OCI-LY1 (cell line): ENCODE results near the gene BCR.
A peak's percentile ranks its signal among the peaks of the same experiment; 100 is the strongest.

ENCODE experiments used
- H2AFZ ChIP-seq: fragments of 200-600 bp; sonication (generic), shearing (Covaris generic); 2 replicates; pipeline ENCODE4 v1.6.0; 2014; ENCODE audit warnings: antibody characterized with exemption, mild to moderate bottlenecking, low read length
- H3F3A ChIP-seq: fragments of 200-600 bp; sonication (generic), shearing (Covaris generic); 2 replicates; pipeline ENCODE4 v1.6.0; 2014; ENCODE audit warnings: mild to moderate bottlenecking, antibody characterized with exemption, low read length, moderate library complexity; ENCODE audit not compliant: insufficient read depth
- H3K27ac ChIP-seq: fragments of 200-600 bp; sonication (generic); 2 replicates; pipeline ENCODE4 v1.5.1; 2014; ENCODE audit warnings: low read length, mixed run types, mild to moderate bottlenecking, low read depth; ENCODE audit not compliant: poor library complexity, severe bottlenecking
- H3K27me3 ChIP-seq: fragments of 200-600 bp; sonication (generic); 2 replicates; pipeline ENCODE4 v1.6.0; 2014; ENCODE audit warnings: antibody characterized with exemption, mild to moderate bottlenecking, low read length, moderate library complexity; ENCODE audit not compliant: insufficient read depth
- H3K36me3 ChIP-seq: fragments of 200-600 bp; sonication (generic); 2 replicates; pipeline ENCODE4 v1.6.1; 2014; ENCODE audit warnings: mild to moderate bottlenecking, antibody characterized with exemption, low read length, moderate library complexity, mixed read lengths; ENCODE audit not compliant: insufficient read depth
- H3K4me1 ChIP-seq: fragments of 200-600 bp; sonication (generic); 2 replicates; pipeline ENCODE4 v1.5.1; 2014; ENCODE audit warnings: mild to moderate bottlenecking, low read length, moderate library complexity; ENCODE audit not compliant: insufficient read depth, severe bottlenecking
- H3K4me2 ChIP-seq: fragments of 200-600 bp; sonication (generic), shearing (Covaris generic); 2 replicates; pipeline ENCODE4 v1.6.1; 2014; ENCODE audit warnings: low read length
- H3K4me3 ChIP-seq: fragments of 200-600 bp; sonication (generic); 2 replicates; pipeline ENCODE4 v1.5.1; 2014; ENCODE audit warnings: low read length, low read depth, mild to moderate bottlenecking, mixed read lengths; ENCODE audit not compliant: poor library complexity, severe bottlenecking
- H3K79me2 ChIP-seq: fragments of 200-600 bp; shearing (Covaris generic); 2 replicates; pipeline ENCODE4 v1.6.1; 2016; ENCODE audit warnings: mixed run types, low read length, mixed read lengths; ENCODE audit not compliant: insufficient read depth
- H3K9ac ChIP-seq: fragments of 200-600 bp; sonication (generic), shearing (Covaris generic); 2 replicates; pipeline ENCODE4 v1.6.1; 2014; ENCODE audit warnings: mild to moderate bottlenecking, low read length, mixed read lengths
- H3K9me2 ChIP-seq: fragments of 200-600 bp; sonication (generic), shearing (Covaris generic); 2 replicates; pipeline ENCODE4 v1.6.1; 2014; ENCODE audit warnings: low read depth, mild to moderate bottlenecking, low read length, mixed read lengths
- H3K9me3 ChIP-seq: fragments of 200-600 bp; shearing (Covaris generic); 2 replicates; pipeline ENCODE4 v1.6.1; 2014; ENCODE audit warnings: low read length, mixed read lengths
- H4K20me1 ChIP-seq: fragments of 200-600 bp; sonication (generic), shearing (Covaris generic); 2 replicates; pipeline ENCODE4 v1.6.0; 2016; ENCODE audit warnings: mild to moderate bottlenecking, low read length; ENCODE audit not compliant: insufficient read depth
- CTCF ChIP-seq: fragments of 200-600 bp; sonication (generic), shearing (Covaris generic); IDR thresholded peaks from 2 replicates; pipeline ENCODE4 v1.5.1; 2017; ENCODE audit warnings: mild to moderate bottlenecking, antibody characterized with exemption, low read length, moderate library complexity, mixed read lengths
- EZH2 ChIP-seq: fragments of 200-600 bp; sonication (generic), shearing (Covaris generic); IDR thresholded peaks from 2 replicates; pipeline ENCODE4 v1.8.0; 2017; ENCODE audit warnings: borderline replicate concordance, mixed run types, mild to moderate bottlenecking, antibody characterized with exemption, low read length, moderate library complexity, mixed read lengths

The BCR gene

GRCh38 chr22:23183061-23183698 is 2.9 kb downstream of the BCR start:
- H3K27me3 ChIP-seq, result no peaks in the 10 kb centered on the region
- H3K27ac ChIP-seq, result peak overlapping the region; percentile 76
- peaks cover 69% of the 10 kb centered on the region for H3K4me1 ChIP-seq
- peak overlapping the region; percentile 94 for H3K4me2 ChIP-seq
- no peaks in the 10 kb centered on the region for H4K20me1 ChIP-seq
- no peaks in the 10 kb centered on the region for H3K9me2 ChIP-seq
- TF ChIP-seq EZH2 (no peak), CTCF (no peak)
- peaks cover 69% of the 10 kb centered on the region for H3K79me2 ChIP-seq
- no peaks in the 10 kb centered on the region for H3F3A ChIP-seq
- no peak overlapping the region for H2AFZ ChIP-seq
- H3K9ac ChIP-seq, result peak overlapping the region; percentile 70
- peak overlapping the region; percentile 91 for H3K4me3 ChIP-seq
- H3K36me3 ChIP-seq, result peaks cover 66% of the 10 kb centered on the region
- no peaks in the 10 kb centered on the region for H3K9me3 ChIP-seq

GRCh38 chr22:23184100-23184763 is 3.9 kb downstream of the BCR start:
- Histone ChIP-seq H3K9me3 (no peaks in the 10 kb centered on the region), H3K27ac (peak overlapping the region; percentile 76), H3F3A (no peaks in the 10 kb centered on the region), H3K4me2 (peak overlapping the region; percentile 94), H3K9me2 (no peaks in the 10 kb centered on the region), H3K4me3 (peak overlapping the region; percentile 91), H4K20me1 (no peaks in the 10 kb centered on the region), H3K27me3 (no peaks in the 10 kb centered on the region), H3K36me3 (peaks cover 76% of the 10 kb centered on the region), H2AFZ (no peak overlapping the region), H3K4me1 (peaks cover 65% of the 10 kb centered on the region), H3K79me2 (peaks cover 80% of the 10 kb centered on the region), H3K9ac (peak overlapping the region; percentile 70)
- TF ChIP-seq EZH2 (no peak), CTCF (no peak)

- H3K9me2 ChIP-seq, result no peaks in the 10 kb centered on the region
- peak overlapping the region; percentile 91 for H3K4me3 ChIP-seq
- H3K36me3 ChIP-seq, result peaks cover 80% of the 10 kb centered on the region
- H3K27ac ChIP-seq, result peak overlapping the region; percentile 76
- no peaks in the 10 kb centered on the region for H3K27me3 ChIP-seq
- H3F3A ChIP-seq, result no peaks in the 10 kb centered on the region
- no peaks in the 10 kb centered on the region for H4K20me1 ChIP-seq
- TF ChIP-seq EZH2, result no peak
- no peak for TF ChIP-seq CTCF
- peaks cover 62% of the 10 kb centered on the region for H3K4me1 ChIP-seq
- no peaks in the 10 kb centered on the region for H3K9me3 ChIP-seq
- H3K9ac ChIP-seq, result peak overlapping the region; percentile 70; the same call in 1 of the 2 replicates
- peaks cover 85% of the 10 kb centered on the region for H3K79me2 ChIP-seq
- H2AFZ ChIP-seq, result no peak overlapping the region
- H3K4me2 ChIP-seq, result peak overlapping the region; percentile 94
Measured at GRCh38 chr22:23184764-23185113, 4.4 kb downstream of the BCR start.
